Naive B cell (primary cell): ENCODE results near the gene SPTY2D1. TPM values are rescaled to one million over a fixed set of nuclear protein-coding genes. Genes with fewer than 3 reads are reported as not detected.
A peak's percentile ranks its signal among the peaks of the same experiment; 100 is the strongest.
"Not testable (repeated sequence)": the region's sequence is repeated elsewhere in the genome, so short reads cannot be mapped to it uniquely, and the experiment has no call there.

Experiments
- ATAC-seq, 2 donors: fragments of 150-1000 bp; cut with Tn5 transposase; 2 replicates each; pipeline ENCODE4 v1.10.0; 2021; ENCODE audit warnings: low read depth in 2 of 2, mild to moderate bottlenecking in 2 of 2, moderate library complexity in 2 of 2
- DNase-seq: peaks from one replicate; pipeline ENCODE4 v3.0.0; 2022
- H3K27ac Mint-ChIP-seq, 6 donors: one replicate each; pipeline ENCODE4 v1.8.0; 2020 to 2022; ENCODE audit warnings: mild to moderate bottlenecking in 6 of 6, mixed read lengths in 6 of 6, moderate library complexity in 5 of 6, inconsistent platforms in 2 of 6
- H3K27me3 Mint-ChIP-seq, 3 donors: one replicate each; pipeline ENCODE4 v1.8.0; 2021 to 2022; ENCODE audit warnings: mixed read lengths in 3 of 3, mild to moderate bottlenecking in 1 of 3
- H3K36me3 Mint-ChIP-seq, 2 donors: one replicate each; pipeline ENCODE4 v1.8.0; 2020 to 2022; ENCODE audit warnings: mixed read lengths in 2 of 2, inconsistent platforms in 1 of 2, mild to moderate bottlenecking in 1 of 2
- H3K4me1 Mint-ChIP-seq, 3 donors: one replicate each; pipeline ENCODE4 v1.8.0; 2020 to 2022; ENCODE audit warnings: mixed read lengths in 3 of 3, inconsistent platforms in 1 of 3, mild to moderate bottlenecking in 1 of 3, moderate library complexity in 1 of 3
- H3K4me3 Mint-ChIP-seq, 8 donors: one replicate each; pipeline ENCODE4 v1.8.0; 2020 to 2022; ENCODE audit warnings: mild to moderate bottlenecking in 8 of 8, mixed read lengths in 8 of 8, moderate library complexity in 8 of 8, inconsistent platforms in 2 of 8
- H3K9me3 Mint-ChIP-seq, 7 donors: one replicate each; pipeline ENCODE4 v1.8.0; 2020 to 2022; ENCODE audit warnings: mixed read lengths in 7 of 7, mild to moderate bottlenecking in 5 of 7, inconsistent platforms in 2 of 7, moderate library complexity in 1 of 7
- polyA plus RNA-seq, 6 donors: library from polyadenylated mRNA; unstranded; fragments of 300-500 nt; fragmentation: Illumina TruSeq; gene quantifications; one replicate each; pipeline ENCODE4 v1.2.3, GENCODE V29; 2021; ENCODE audit warnings: low read depth in 6 of 6

SPTY2D1 gene
- polyA plus RNA-seq, 6 donors from 2014 or later = 3.8 to 15.5 (median 10.9) TPM

GRCh38 chr11:18611196-18611595 is 22.9 kb downstream of the SPTY2D1 start:
- DNase-seq (no peak), ATAC-seq (no peak)
- Mint-ChIP-seq H3K36me3 (peaks cover 10 to 22% of the 10 kb centered on the region in 2 donors), H3K27ac (no peak overlapping the region), H3K4me3 (no peak overlapping the region), H3K27me3 (no peaks in the 10 kb centered on the region), H3K9me3 (no peaks in the 10 kb centered on the region), H3K4me1 (peaks cover 0 to 9% (median 7%) of the 10 kb centered on the region in 3 donors)

- ATAC-seq = no peak
Observed at GRCh38 chr11:18608376-18608775, 25.8 kb downstream of the SPTY2D1 start.

DNA sequence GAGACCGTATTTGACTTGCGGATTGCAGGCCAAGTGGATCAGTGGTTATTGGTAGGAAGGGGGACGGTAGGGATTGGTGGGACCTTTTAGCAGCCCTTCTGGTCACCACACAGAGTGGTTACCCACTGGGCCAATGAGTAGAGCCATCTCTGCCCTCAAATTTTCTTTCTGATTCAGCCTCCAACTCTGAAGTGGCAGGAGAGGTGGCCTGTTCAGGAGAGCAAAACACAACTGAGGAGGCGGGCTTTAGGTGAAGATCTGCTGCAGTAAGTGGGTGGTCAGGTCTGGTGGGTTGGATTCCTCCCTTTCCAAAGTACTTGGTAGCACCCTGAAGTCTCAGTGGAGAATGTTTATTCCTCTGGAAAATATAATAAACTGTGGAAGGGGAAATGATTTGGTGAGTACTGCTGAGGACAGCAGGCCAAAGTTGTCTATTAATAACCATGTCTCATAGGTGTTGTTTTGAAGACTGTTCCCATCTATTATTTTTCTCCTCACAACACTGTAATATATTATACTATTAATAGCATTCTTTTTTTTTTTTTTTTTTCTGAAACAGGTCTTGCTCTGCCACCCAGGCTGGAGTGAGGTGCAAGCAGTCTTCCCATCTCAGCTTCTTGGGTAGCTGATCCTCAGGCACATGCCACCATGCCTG is 33.1 kb downstream of the SPTY2D1 start:
- Mint-ChIP-seq H3K9me3 (no peaks in the 10 kb centered on the region), H3K4me3 (no peak overlapping the region), H3K4me1 (no peaks in the 10 kb centered on the region), H3K27ac (peak overlapping the region in 1 of 6 donors; percentile 14), H3K27me3 (no peaks in the 10 kb centered on the region), H3K36me3 (no peaks in the 10 kb centered on the region)
- ATAC-seq = no peak
- no peak for DNase-seq

More at GRCh38 chr11:18608376-18608775, 25.8 kb downstream of the SPTY2D1 start:
- H3K27me3 Mint-ChIP-seq = no peaks in the 10 kb centered on the region
- no peaks in the 10 kb centered on the region for H3K4me1 Mint-ChIP-seq
- H3K36me3 Mint-ChIP-seq = peaks cover 0 to 8% of the 10 kb centered on the region in 2 donors
- no peaks in the 10 kb centered on the region for H3K9me3 Mint-ChIP-seq
- H3K27ac Mint-ChIP-seq = peak overlapping the region in 1 of 6 donors; percentile 39
- no peak for DNase-seq
- H3K4me3 Mint-ChIP-seq = no peak overlapping the region

DNA sequence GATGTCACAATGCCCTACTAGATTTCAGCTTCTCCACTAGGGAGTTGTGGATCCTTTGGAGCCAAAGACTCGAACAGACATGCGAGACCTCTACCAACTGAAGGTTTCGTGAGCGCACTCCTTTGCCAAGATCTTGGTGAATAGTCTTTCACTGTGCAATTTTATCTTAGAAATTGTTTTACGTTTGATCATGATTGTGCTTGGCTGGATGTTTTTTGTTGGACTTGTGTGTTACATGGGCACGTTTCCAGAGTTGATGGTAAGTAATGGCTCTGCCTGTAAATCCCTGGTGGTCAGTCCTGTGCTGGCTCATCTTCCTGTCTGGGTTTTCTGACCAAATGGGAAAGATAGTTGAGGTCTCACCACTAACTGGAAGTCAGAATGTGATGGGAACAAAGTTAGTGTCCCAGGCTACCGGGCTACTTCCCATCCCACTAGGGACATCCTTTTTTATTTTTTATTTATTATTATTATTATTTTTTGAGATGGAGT is 34.4 kb downstream of the SPTY2D1 start, which contains the start of gene MISFA:
Gene MISFA (plus strand): TSS at position 51 of the 492 bp plus-strand sequence. CDS start 140 bp downstream, at position 191.
- ATAC-seq (no peak), DNase-seq (no peak)
- H3K36me3 Mint-ChIP-seq = no peaks in the 10 kb centered on the region
- H3K4me3 Mint-ChIP-seq = no peak within 1 kb of the TSS
- H3K4me1 Mint-ChIP-seq = no peaks in the 10 kb centered on the region
- peak within 1 kb of the TSS in 1 of 6 donors; percentile 45 for H3K27ac Mint-ChIP-seq
- H3K9me3 Mint-ChIP-seq = no peaks in the 10 kb centered on the region
- no peaks in the 10 kb centered on the region for H3K27me3 Mint-ChIP-seq

DNA sequence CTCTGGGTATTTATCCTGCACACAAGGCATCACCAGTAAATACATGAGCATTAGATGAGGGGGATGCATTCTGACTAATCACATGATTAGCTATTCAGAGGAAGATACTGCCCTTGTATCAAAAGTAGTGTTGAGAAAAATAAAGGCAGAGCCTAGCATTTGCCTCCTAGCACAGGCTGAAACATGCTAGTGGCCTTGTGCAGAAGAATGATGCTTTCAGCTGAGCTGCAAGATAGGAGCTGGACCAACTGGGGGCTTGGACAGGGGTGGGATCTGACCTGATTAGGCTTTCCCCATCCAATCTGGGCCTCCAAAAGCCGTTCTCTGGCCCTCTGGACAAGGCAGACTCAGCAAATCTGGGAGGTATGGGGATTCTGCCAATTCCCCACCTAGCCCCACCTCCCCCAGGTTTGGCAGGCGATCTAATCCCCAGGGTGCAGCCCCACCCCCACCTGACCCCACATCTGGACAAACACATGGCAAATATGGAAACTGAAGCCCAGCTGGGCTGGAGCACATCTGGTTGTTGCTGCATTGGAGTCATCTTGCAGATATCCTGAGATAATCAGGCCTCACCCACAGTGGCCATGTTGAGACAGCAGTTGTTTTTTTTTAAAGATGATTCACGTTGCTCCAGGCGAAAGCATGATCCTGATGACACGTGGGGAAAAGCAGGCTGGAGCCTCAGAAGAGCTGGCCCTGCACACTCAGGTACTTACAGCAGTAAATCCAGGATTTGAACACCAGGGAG is 39.0 kb downstream of the SPTY2D1 start:
- Mint-ChIP-seq H3K36me3 (no peaks in the 10 kb centered on the region), H3K27ac (no peak overlapping the region), H3K27me3 (no peaks in the 10 kb centered on the region), H3K4me3 (peak overlapping the region in 1 of 8 donors; percentile 66), H3K4me1 (peaks cover 0 to 2% (median 0%) of the 10 kb centered on the region in 3 donors), H3K9me3 (no peaks in the 10 kb centered on the region)
- DNase-seq (no peak), ATAC-seq (no peak)

- H3K4me3 Mint-ChIP-seq, H3K36me3 Mint-ChIP-seq, H3K27ac Mint-ChIP-seq, ATAC-seq, H3K4me1 Mint-ChIP-seq, DNase-seq, H3K27me3 Mint-ChIP-seq, H3K9me3 Mint-ChIP-seq: not testable (repeated sequence)
Observed at GRCh38 chr11:18594088-18594487, 40.1 kb downstream of the SPTY2D1 start.

GRCh38 chr11:18590571-18590970 is 43.6 kb downstream of the SPTY2D1 start:
- no peak for ATAC-seq
- H3K9me3 Mint-ChIP-seq = no peaks in the 10 kb centered on the region
- peaks cover 0 to 4% (median 0%) of the 10 kb centered on the region in 3 donors for H3K4me1 Mint-ChIP-seq
- no peaks in the 10 kb centered on the region for H3K36me3 Mint-ChIP-seq
- no peaks in the 10 kb centered on the region for H3K27me3 Mint-ChIP-seq
- DNase-seq = no peak
- H3K27ac Mint-ChIP-seq = peak overlapping the region in 3 of 6 donors; percentile 6 to 43 (median 17)
- peak overlapping the region in 1 of 8 donors; percentile 41 for H3K4me3 Mint-ChIP-seq

DNA sequence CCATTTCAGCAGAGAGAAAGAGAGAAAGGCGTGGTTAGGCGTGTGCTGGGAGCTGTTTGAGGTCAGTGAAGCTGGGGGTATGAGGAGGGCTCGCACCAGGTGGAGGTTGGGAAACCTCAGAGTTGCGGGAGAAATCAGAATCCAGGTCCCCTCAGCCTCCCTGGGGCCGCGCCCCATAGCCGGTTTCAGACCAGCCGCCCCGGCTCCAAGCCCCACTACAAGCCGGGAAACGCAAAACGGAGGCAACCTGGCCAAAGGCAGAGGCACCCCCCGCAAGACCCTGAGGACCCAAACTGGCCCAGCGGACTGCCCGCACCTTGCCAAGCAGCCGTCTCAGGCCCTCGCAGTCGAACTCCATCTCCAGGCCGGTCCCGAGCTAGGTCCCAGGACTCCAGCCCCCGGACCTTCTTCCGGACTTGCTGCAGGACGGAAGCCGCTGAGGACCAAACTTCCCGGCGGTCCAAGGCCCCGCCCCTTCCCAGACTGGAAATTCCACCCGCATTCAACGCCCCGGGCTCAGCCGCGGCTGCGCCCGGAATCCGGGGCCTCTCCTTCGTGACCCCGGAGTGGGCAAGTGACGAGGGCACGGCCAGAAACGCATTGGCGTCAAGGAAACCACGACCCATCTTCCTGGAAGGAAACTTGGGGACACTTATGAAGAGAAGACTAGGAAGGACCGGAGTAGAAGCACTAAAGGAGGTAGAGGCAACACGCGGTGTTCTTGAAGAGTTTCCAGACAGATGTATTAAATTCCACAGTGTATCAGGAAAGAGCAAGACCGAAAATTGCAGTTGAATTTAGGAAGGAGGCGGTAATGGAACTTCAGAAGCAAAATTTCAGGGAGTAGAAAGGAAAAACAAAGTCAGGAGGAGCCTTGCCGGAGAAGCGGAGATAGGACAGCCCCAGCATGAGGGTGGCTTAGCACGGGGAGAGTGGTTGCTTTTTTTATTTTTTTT is 45.6 kb downstream of the SPTY2D1 start, which contains the start of gene UEVLD:
Gene UEVLD (minus strand): TSS at position 438 of the 956 bp plus-strand sequence. CDS start 80 bp downstream, at position 358.
- H3K4me3 Mint-ChIP-seq = no peak within 1 kb of the TSS
- H3K27me3 Mint-ChIP-seq = no peaks in the 10 kb centered on the region
- no peak within 1 kb of the TSS for H3K27ac Mint-ChIP-seq
- no peaks in the 10 kb centered on the region for H3K36me3 Mint-ChIP-seq
- peak; percentile 47 to 52 for ATAC-seq
- H3K9me3 Mint-ChIP-seq = no peaks in the 10 kb centered on the region
- H3K4me1 Mint-ChIP-seq = peaks cover 0 to 4% (median 0%) of the 10 kb centered on the region in 3 donors
- peak; percentile 47 for DNase-seq

- Mint-ChIP-seq H3K27ac (no peak overlapping the region), H3K36me3 (peaks cover 0 to 5% of the 10 kb centered on the region in 2 donors)
Observed at GRCh38 chr11:18581825-18582224, 52.3 kb downstream of the SPTY2D1 start.

GRCh38 chr11:18580113-18580766 is 53.9 kb downstream of the SPTY2D1 start:
- H3K36me3 Mint-ChIP-seq = peaks cover 0 to 5% of the 10 kb centered on the region in 2 donors
- no peak overlapping the region for H3K4me3 Mint-ChIP-seq
- no peaks in the 10 kb centered on the region for H3K27me3 Mint-ChIP-seq
- H3K4me1 Mint-ChIP-seq = no peaks in the 10 kb centered on the region
- ATAC-seq = no peak
- no peak overlapping the region for H3K27ac Mint-ChIP-seq
- DNase-seq = no peak
- no peaks in the 10 kb centered on the region for H3K9me3 Mint-ChIP-seq

More at GRCh38 chr11:18581825-18582224, 52.3 kb downstream of the SPTY2D1 start:
- no peaks in the 10 kb centered on the region for H3K27me3 Mint-ChIP-seq
- ATAC-seq (no peak), DNase-seq (no peak)
- no peaks in the 10 kb centered on the region for H3K4me1 Mint-ChIP-seq
- no peaks in the 10 kb centered on the region for H3K9me3 Mint-ChIP-seq
- no peak overlapping the region for H3K4me3 Mint-ChIP-seq

DNA sequence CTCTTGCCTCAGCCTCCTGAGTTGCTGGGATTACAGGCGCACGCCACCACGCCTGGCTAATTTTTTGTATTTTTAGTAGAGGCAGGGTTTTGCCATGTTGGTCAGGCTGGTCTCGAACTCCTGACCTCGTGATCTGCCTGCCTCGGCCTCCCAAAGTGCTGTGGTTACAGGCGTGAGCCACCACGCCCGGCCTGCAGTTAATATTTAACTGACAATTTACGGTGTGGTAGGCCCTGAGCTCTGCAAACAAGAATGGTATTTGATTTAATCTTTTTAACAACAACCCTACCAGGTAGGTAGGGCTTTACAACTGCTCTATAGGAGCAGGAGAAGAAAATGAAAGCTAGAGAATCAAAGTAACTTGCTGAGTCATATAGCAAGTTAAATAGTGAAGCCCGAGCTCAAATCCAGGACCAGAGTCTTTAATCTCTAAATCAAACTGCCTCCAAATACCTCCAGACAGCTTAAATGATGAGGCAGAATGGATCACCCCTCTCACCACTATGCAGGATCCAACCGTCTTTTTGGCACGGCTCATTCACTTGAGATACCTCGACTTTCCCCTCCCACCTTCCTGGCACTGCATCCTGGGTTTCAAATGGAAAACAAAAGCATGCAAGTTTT is 55.1 kb downstream of the SPTY2D1 start:
- Mint-ChIP-seq H3K36me3 (peaks cover 0 to 5% of the 10 kb centered on the region in 2 donors), H3K9me3 (no peaks in the 10 kb centered on the region), H3K27me3 (no peaks in the 10 kb centered on the region), H3K27ac (peak overlapping the region in 1 of 6 donors; percentile 47), H3K4me1 (no peaks in the 10 kb centered on the region), H3K4me3 (no peak overlapping the region)
- no peak for DNase-seq
- no peak for ATAC-seq

DNA sequence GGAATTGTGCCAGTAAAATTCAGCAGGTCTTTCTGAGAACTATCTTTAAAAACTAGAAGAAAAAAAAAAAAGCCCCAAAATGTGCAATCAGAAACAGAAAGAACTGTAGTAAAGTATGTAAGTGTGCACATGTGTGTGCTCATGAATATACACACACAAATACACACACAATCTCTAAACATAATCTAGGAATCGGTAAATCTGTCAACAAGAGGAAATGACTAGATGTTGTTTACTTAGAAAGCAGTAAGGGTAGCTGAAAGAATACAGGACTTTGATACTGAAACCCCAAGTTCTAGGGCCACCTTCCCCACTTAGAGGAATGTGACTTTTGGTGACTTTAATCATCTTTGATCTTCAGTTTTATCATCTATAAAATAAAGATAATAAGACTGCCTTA is 58.8 kb downstream of the SPTY2D1 start:
- no peak overlapping the region for H3K4me3 Mint-ChIP-seq
- ATAC-seq = no peak
- peaks cover 0 to 4% (median 0%) of the 10 kb centered on the region in 3 donors for H3K4me1 Mint-ChIP-seq
- H3K27me3 Mint-ChIP-seq = no peaks in the 10 kb centered on the region
- no peaks in the 10 kb centered on the region for H3K9me3 Mint-ChIP-seq
- H3K36me3 Mint-ChIP-seq = peaks cover 14 to 16% of the 10 kb centered on the region in 2 donors
- DNase-seq = no peak
- H3K27ac Mint-ChIP-seq = no peak overlapping the region
